ENCODE data around the gene COG1.

COG1 gene

DNA sequence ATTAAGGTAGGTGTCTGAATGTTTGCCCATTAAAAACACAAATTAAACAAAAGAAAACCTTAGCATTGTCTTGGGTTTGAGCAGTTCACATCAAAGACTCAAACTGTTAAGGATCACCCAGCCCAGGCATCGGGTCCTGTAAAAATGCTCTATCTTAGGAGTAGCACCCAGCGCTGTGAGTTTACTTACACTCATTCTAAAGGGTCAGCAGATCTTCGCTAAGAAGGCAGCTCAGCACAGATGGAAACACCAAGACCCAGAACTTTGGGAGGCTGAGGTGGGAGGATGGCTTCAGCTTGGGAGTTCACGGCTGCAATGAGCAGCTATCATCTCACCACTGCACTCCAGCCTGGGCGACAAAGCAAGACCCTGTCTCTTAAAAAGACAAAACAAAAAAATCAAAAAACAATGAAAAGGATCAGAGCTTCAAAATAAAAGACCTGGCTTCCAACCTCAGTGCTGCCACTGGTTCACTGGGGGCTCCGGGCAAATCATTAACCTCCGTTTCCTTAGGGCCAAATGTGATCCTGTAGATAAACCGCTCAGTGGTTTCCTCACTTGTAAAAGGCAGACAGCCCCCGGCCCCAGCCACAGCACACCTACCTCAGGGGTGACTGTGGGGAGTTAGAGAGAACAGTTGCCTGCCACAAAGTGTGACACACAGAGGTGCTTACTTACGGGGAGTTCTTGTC lies 11.1 kb downstream of the COG1 start:
- H3K27ac ChIP-seq, result peak overlapping the region; percentile 83
- TF ChIP-seq, protein P1, sequence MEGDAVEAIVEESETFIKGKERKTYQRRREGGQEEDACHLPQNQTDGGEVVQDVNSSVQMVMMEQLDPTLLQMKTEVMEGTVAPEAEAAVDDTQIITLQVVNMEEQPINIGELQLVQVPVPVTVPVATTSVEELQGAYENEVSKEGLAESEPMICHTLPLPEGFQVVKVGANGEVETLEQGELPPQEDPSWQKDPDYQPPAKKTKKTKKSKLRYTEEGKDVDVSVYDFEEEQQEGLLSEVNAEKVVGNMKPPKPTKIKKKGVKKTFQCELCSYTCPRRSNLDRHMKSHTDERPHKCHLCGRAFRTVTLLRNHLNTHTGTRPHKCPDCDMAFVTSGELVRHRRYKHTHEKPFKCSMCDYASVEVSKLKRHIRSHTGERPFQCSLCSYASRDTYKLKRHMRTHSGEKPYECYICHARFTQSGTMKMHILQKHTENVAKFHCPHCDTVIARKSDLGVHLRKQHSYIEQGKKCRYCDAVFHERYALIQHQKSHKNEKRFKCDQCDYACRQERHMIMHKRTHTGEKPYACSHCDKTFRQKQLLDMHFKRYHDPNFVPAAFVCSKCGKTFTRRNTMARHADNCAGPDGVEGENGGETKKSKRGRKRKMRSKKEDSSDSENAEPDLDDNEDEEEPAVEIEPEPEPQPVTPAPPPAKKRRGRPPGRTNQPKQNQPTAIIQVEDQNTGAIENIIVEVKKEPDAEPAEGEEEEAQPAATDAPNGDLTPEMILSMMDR (conservative IDR thresholded peaks at IDR 0.05), result no peak

DNA sequence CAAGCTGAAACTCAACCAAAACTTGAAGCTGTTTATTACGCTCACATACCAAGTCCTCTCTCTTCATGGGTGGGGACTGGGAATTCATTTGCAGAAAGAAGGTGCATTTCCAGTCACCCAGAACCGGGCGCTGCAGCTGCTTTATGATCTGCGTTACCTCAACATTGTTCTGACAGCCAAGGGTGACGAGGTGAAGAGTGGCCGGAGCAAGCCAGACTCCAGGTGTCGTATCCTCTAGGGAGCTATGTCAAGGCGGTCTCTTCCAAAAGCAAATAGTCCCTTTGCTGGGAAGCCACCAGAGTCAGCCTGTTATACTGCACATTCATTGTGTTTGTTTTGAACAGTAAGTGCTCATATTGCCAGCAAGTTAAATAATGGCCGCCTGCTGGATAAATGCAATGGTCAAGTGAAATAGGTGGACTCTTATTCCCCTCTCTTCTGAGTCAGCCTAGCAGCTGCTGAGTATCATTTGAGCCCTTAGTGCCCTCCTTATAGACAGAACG lies 12.7 kb downstream of the COG1 start:
- TF ChIP-seq, protein P1 (conservative IDR thresholded peaks at IDR 0.05), result no peak
- H3K27ac ChIP-seq, result peak overlapping the region; percentile 83

DNA sequence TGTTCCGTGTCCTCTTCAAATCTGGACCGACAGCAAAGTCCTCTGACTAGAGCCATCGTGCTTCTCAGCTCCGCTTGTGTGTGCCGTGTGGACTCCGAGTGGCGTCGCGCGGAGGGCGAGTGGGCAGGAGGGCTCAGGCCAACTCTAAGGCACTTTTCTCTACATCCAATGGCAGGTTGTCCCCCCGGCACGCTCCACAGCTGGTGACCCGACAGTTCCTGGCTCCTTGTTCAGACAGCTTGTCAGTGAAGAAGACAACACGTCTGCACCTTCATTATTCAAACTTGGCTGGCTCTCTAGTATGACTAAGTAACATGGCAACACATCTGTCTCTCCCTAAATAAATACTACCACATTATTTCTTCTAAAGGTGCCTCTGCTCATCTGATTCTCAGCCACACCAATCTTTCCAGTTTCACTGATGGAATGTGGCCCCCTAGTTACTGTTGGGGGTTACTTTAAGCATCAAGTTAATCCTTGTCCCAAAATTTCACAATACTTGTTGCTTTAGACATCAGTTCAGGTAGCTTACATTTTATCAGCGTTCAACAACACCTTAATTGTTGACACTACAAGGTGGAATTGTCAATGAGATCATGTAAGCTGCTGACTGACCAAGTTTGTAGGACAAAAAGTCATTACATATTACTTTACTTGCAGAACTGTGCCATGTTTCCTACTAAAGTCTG lies 15.4 kb downstream of the COG1 start:
- H3K27ac ChIP-seq, result no peak overlapping the region
- TF ChIP-seq, protein P1 (conservative IDR thresholded peaks at IDR 0.05), result no peak

DNA sequence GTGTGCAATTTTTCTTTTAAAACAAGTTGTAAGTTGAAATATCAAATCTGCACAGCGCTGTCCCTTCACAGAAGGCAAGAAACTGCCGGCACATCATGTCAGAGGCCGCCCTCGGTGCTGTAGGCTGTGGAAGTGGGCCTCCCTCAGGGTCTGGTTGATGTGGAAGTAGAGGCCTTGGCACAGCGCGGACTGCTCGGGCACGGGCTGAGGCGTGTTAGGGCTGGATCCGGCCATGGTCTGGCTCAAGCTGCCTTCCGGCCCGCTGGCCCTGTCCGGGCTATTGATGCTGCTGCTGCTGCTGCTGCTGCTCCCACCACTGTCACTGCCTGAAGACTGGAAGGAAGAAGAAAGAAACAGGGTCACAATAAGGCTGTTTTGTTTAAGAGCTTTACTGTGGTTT lies 16.6 kb downstream of the COG1 start:
- TF ChIP-seq, protein P1 (conservative IDR thresholded peaks at IDR 0.05), result no peak
- H3K27ac ChIP-seq, result no peak overlapping the region

DNA sequence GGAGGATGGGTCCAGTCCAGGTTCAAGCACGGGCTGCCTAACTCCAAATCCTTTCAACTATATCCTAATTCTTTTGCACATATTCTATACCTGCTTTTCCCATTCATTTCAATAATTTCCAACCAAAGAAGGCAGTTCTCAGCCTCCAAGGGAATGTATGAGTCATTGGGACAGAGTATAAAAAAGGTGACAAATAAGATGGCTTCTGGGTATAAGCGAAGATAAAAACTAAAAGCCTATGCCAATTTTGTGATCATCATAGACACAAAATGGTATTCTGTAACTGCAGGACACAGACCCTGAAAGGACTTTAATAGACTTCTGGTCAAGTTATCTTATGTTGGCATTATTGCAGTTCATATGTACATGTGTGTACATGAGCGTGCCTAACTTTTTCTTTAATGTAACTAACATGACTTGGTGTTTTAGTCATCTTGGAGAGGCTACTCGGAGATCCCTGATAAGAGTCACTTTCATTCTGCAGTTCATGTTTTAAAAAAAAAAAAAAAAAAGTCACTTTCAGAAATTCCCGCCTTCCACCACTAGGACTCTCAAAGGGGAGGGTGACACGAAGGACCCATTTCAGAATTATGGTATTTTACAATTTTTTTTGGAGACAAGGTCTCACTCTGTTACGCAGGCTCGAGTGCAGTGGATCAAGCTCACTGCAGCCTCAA lies 17.3 kb downstream of the COG1 start:
- TF ChIP-seq, protein P1 (conservative IDR thresholded peaks at IDR 0.05), result peak; percentile 25; the same call in 1 of the 2 replicates
- H3K27ac ChIP-seq, result no peak overlapping the region

DNA sequence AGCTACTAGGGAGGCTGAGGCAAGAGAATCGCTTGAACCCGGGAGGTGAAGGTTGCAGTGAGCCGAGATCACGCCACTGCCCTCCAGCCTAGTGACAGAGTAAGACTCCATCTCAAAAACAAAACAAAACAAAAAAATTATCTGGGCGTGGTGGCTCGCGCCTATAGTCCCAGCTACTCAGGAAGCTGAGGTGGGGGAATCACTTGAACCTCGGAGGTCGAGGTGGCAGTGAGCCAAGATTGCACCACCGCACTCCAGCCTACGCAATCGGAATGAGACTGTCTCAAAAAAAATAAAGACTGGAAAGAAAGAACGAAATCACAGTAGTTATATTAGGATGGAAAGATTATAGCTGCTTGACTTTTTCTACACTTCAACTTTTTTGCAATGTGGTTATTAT lies 18.9 kb downstream of the COG1 start:
- TF ChIP-seq, protein P1 (conservative IDR thresholded peaks at IDR 0.05), result no peak
- no peak overlapping the region for H3K27ac ChIP-seq

DNA sequence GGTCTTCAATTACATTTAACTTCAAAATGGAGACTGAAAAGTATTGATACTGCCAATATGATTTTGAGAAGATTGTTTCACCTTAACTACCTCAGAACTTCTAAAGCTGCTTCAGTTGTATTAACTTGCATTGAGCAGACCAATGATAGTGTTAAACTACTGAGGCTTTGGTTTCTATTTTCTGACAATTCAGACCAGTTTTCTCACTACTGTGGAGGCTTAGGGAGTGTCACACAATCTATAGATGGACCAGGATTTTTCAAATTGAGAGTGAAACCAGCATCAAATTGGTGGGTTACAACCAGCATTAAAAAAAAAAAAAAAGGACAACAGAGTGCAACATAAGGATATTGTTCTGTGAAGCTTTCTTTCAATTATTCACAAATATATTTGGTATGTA lies 21.2 kb downstream of the COG1 start:
- H3K27ac ChIP-seq, result no peak overlapping the region
- TF ChIP-seq, protein P1 (conservative IDR thresholded peaks at IDR 0.05), result no peak

Data from VCaP (cell line).